ENCODE measurements around the gene LHX5.

DNA sequence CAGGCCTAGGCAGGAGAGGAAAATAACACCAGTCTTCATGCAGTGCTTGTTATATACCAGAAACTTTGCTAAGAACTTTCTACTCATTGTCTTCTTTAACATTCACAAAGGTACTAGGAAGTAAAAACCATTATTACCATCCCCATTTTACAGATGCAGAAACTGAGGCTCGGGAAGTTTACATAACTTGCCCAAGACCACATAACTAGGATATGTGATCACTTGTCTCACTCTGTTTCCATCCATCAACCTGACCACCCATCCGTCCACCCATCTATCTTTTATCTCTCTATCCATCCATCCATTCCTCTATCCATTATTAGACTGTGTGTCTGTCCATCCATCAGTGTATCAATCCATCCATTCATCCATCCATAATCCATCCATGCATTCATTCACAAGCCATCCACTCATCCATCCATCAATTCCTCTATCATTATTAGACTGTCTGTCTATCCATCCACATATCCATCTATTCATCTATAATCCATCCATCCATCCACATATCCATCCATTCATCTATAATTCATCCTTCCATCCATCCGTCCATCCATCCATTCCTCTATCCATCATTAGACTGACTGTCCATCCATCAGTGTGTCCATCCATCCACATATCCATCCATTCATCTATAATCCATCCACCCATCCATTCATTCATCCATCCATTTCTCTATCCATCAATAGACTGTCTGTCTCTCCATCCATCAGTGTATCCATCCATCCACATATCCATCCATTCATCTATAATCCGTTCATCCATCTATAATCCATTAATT, 33.0 kb downstream of the LHX5 start:
- TF ChIP-seq TAF1 (IDR thresholded peaks at IDR 0.05; ENCODE audit: borderline replicate concordance, low read depth, low read length) (no peak), POLR2A (IDR thresholded peaks at IDR 0.05; ENCODE audit: low read depth, low read length) (no peak), POLR2AphosphoS5 (IDR thresholded peaks at IDR 0.05; ENCODE audit: low read depth, low read length) (no peak)
